ENCODE results near the gene LYPD3. TPM values are rescaled to one million over a fixed set of nuclear protein-coding genes. Genes with fewer than 3 reads are reported as not detected.

The LYPD3 gene
- total and polyA plus RNA-seq, 2 donors (not counting 3 experiments of a cell fraction or from before 2014, with no cell fraction given): 0.52 TPM; not detected in 1

- Histone ChIP-seq H3K36me3 (ENCODE audit: control insufficient read depth in 2 of 2, extremely low read depth in 1 of 2, insufficient read depth in 2 of 2, low read length in 2 of 2) (no peaks in the 10 kb centered on the region), H4K20me1 (replicated peaks; ENCODE audit: control insufficient read depth, extremely low read depth, insufficient read depth, low read length) (no peaks in the 10 kb centered on the region), H3K9me3 (replicated peaks; ENCODE audit: control insufficient read depth, insufficient read depth, low read length) (no peaks in the 10 kb centered on the region), H3K4me1 (ENCODE audit: control insufficient read depth, extremely low read depth, insufficient read depth, low read length) (peaks cover 23% of the 10 kb centered on the region), H3K79me2 (ENCODE audit: control insufficient read depth, insufficient read depth, low read length) (no peaks in the 10 kb centered on the region), H3K4me2 (ENCODE audit: insufficient read depth, low read length) (no peak overlapping the region), H2AFZ (ENCODE audit: low read depth, low read length) (no peak overlapping the region), H3K27ac (ENCODE audit: insufficient read depth, low read depth, low read length) (no peak overlapping the region), H3K9me1 (replicated peaks; ENCODE audit: control insufficient read depth, extremely low read depth, insufficient read depth, low read length) (no peaks in the 10 kb centered on the region), H3K27me3 (ENCODE audit: control insufficient read depth in 2 of 2, insufficient read depth in 2 of 2, low read length in 2 of 2) (no peaks in the 10 kb centered on the region), H3K4me3 (replicated peaks in 1 of 3; ENCODE audit: insufficient read depth in 1 of 3, low read depth in 1 of 3, low read length in 3 of 3) (no peak overlapping the region), H3K9ac (replicated peaks; ENCODE audit: extremely low read depth, insufficient read depth, low read length) (no peak overlapping the region)
- dilution Hi-C loops (cut with MboI; ENCODE audit: extremely low pct_ligation_motif_present, low sequenced_read_pairs) (no loop called here), intact Hi-C loops (cut with micrococcal nuclease) (no loop called here)
- DNase-seq (ENCODE audit: low read depth, low spot score) (no peak), FAIRE-seq (peak; percentile 48)
- no TSS peak for BruUV-seq (replicated peaks)
- ChIA-PET CTCF (no interaction called here), POLR2A (no interaction called here)
- TF ChIP-seq CTCF (IDR thresholded peaks at IDR 0.05; ENCODE audit: extremely low read depth in 1 of 2, insufficient read depth in 1 of 2, low read depth in 1 of 2, low read length in 2 of 2): no peak
- TF ChIP-seq JUN (IDR thresholded peaks at IDR 0.05; ENCODE audit: borderline replicate concordance, insufficient read depth, insufficient read length, low read depth): no peak
- no peak for TF ChIP-seq EZH2 (IDR thresholded peaks at IDR 0.05; ENCODE audit: borderline replicate concordance, low read depth, low read length, severe bottlenecking)
- TF ChIP-seq POLR2AphosphoS5 (IDR thresholded peaks at IDR 0.05; ENCODE audit: insufficient read depth, low read depth, low read length): no peak
- TF ChIP-seq MAX (IDR thresholded peaks at IDR 0.05; ENCODE audit: insufficient read depth, insufficient read length): no peak
- no peak for TF ChIP-seq FOS (IDR thresholded peaks at IDR 0.05; ENCODE audit: borderline replicate concordance, insufficient read depth, low read length)
- no peak for TF ChIP-seq MYC (IDR thresholded peaks at IDR 0.05; ENCODE audit: low read depth, low read length)
- no peak for TF ChIP-seq GATA2 (IDR thresholded peaks at IDR 0.05; ENCODE audit: insufficient read depth, insufficient read length, low read depth, low read length)
- no peak for TF ChIP-seq POLR2A (IDR thresholded peaks at IDR 0.05; ENCODE audit: low read depth, low read length)
Observed at GRCh38 chr19:43469160-43469480, 3.7 kb upstream of the LYPD3 start.

Measured in endothelial cell of umbilical vein (primary cell).